G401 (cell line): ENCODE measurements around the gene CD300LD. TPM values are rescaled to one million over a fixed set of nuclear protein-coding genes. Genes with fewer than 3 reads are reported as not detected.

Experiments
- DNase-seq: peaks from one replicate; pipeline ENCODE4 v3.0.0-alpha.2; 2015; ENCODE audit warnings: low spot score
- in situ Hi-C: cut with HindIII; loops from 2 replicates; pipeline ENCODE4 v1.10.0; 2016; ENCODE audit warnings: low sequenced_read_pairs, mixed read lengths
- total RNA-seq: library from RNA; depleted of rRNA; stranded (reverse); fragments of >200 nt; shearing (Covaris generic); gene quantifications from 2 replicates; pipeline ENCODE4 v1.2.3, GENCODE V29; 2014

Gene CD300LD
- total RNA-seq, 1 experiment from 2014 or later, result not detected

DNA sequence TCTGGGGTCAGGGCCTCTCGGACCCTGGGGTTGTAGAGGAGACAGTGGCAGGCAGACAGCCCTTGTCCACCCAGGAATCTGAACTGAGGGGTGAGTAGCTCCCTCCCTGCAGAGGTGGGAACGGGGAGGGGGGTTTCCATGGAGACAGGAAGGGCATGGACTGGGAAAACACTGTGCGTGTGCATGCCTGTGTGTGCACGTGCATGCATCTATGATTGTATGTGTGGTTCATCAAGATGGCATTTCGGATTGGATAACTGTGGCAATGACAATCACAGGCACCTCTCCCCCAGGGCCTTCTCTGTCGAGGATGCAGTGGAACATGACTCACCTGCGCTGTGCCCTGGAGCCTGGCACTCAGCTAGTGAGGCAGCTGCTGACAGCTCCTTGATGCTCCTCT is 40.0 kb downstream of the CD300LD start:
- no peak for DNase-seq
- in situ Hi-C loops, result no loop called here

DNA sequence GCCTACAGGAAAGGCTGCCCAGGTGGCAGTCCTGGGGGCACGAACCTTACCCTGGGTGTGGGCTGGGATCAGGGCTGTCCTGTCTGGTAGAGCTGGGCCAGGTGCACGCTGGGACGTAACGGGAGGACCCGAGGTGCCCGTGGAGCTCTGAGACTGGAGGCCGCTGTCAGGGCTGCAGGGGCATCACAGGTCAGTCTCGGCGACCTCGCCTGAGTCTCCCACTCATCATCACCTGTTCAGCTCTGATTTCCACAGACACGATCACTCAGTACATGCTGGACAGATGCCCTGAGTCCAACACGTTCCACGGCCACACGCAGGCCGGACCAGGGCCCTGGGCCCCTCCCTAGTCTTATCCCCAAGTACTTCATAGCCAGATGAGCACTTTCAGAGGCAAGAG is 41.5 kb downstream of the CD300LD start:
- DNase-seq, result no peak
- in situ Hi-C loops, result no loop called here

DNA sequence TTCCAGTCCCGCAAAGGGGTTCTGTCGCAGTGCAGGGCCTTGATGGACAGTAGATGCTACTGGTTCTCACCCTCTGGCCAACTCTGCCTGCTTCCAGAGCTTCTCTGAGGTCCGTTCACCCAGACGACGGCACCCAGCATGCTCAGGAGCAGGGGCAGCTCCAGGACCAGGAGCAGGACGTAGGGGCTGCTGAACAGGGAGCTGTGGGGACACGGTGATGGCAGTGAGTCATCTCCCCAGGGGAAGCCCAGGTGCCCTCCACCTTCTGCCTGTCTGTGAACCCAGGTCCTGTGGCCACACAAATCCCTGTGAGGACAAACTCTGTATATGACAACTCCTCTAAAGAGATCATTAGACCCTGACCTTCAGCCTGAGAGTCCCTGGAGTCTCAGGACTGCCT is 42.7 kb downstream of the CD300LD start:
- in situ Hi-C loops, result no loop called here
- no peak for DNase-seq

DNA sequence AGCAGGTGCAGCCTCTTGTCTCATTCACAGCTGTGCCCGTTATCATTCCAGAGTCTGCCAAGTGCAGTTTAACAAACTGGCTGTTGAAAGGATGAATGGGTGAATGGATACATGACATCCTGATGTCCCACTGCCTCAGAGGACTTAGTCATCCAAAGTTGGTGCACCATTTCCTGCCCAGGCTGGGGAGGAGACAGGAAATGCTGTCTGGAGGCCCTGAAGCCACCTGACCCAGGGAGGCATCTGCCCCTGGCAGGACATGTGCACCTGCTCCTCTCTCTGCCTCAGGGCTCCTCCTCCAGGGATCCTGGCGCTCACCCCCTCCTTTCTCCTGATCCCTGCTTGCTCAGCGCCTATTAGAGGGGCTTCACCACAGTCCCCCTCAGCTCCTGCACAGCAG is 44.3 kb downstream of the CD300LD start:
- DNase-seq, result no peak
- in situ Hi-C loops, result no loop called here

DNA sequence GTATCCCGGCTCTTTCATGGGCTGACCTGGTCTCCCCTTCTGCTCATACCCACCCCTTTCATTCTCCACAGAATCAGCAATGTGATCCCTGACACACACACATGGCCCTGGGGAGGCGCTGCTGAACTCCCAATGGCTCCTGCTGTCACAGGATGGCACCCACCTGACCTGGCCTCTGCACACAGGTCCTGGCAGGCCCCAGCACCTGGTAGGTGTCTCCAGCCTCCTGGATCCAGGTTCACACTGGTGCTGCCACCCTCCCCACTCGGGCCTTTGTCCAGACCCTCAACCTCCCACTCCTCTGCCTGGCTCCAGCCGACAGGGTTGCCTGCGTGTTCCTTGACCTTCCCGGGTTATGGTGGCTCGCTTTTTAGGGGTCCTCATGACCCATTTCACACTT is 44.8 kb downstream of the CD300LD start:
- in situ Hi-C loops, result no loop called here
- DNase-seq, result no peak

DNA sequence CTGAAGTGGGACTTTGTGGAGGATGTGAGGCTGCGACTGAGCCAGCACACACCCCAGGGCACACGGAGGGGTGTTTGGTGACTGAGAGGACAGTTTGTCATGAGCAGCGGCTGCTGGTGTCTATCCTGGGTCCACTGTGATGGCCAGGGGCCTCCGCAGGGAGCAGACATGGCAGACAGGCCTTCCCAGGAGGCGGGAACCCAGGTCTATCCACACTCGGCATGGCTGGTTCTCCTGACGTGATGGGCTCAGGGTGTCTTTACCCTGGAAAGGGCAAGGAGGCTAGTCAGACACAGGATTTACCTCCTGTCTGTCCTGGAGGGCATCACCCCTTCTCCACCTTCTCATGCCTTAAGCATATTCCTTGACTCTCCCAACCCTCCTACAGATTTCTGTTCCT is 45.5 kb downstream of the CD300LD start:
- in situ Hi-C loops, result no loop called here
- DNase-seq, result no peak

DNA sequence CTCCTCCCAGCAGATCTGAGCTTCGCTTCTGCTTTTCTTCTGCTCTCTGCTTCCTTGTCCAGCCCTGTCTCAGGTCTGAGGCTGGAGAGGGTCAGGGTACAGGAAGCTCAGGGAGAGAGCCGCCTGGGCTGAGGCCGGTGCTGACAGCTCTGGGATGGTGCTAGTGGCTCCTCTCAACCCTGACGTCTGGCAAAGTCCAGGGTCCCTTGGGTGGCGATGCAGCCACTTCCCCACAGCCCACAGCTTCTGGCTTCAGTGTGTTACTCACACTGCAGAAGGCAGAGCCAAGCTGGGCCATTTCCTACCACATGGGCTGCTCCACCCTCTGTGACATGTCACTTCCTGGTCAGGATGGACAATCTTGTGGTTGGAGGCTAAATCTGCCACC is 46.2 kb downstream of the CD300LD start, which contains the start of gene CD300C:
Gene CD300C, minus strand, starts transcription at position 273 of the 388 bp plus-strand sequence. CDS start 333 bp downstream, outside the sequence.
- in situ Hi-C loops, result no loop called here
- DNase-seq, result no peak

DNA sequence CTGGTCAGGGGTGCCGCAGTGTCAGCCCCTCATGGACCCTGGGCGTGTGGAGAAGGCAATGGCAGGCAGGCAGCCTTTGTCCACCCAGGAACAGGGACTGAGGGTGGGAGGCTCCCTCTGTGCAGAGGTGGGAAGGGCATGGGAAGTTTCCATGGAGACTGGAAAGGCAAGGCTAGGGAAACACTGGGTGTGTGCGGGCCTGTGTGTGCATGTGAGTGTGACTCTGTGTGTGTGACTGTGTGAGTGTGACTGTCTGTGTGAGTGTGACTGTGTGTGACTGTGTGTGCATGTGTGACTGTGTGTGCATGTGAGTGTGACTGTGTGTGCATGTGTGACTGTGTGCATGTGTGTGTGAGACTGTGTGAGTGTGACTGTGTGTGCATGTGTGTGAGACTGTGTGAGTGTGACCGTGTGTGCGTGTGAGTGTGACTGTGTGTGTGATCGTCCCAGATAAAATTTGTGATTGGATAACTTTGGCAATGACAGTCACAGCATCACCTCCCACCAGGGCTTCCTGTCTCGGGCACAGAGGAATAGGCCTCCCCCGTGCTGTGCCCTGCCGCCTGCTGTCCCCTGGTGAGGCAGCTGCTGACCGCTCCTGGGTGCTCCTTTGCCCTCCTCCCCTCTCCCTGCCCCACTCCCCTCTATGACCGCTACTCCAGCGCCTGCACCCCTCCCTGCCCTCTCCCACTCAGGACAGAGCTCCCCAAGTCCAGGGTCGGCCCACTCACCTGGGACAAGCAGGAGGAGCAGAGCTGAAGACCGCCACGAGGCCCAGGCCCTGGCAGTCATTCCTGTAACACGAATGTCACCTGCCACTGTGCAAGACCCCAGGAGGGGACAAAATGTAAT is 46.9 kb downstream of the CD300LD start:
- no peak for DNase-seq
- in situ Hi-C loops, result no loop called here

DNA sequence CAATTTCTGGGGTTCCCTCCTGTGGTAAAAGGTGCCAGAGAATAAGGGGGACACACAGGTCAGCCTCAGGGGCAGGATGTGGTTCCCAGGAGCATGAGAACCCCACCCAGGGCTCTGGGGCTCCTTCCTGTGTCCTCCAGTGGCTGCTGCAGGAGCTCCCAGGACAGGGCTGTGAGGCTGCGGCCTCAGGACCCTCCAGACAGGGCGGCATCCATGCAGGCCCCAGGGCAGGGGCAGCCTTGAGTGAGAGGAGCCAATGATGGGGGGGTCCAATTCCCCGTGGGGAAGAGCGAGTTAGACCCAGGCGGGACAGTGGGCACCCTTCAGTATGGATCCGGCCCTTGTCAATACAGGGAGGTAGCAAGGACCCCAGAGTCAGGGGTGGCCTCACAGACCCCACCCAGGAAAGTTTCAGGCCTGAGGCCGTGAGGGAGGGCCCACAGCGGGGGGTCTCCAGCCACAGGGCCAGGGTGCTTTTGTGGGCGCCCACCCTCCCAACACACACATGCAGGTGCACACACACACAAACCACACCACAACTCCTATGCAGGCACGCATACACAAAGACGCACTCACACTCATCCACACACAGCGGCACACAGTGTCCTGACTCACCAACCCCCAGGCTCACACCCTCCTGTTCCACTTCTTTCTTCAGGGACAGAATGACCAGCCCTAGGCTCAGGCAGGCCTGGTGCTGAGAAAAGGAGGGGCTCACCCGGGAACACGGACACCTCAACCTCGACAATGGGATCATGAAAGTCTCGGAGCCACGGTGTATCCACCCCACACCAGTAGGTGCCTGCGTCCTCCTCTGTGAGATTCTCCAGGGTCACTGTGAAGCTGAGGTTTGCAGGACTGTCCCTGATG is 48.0 kb downstream of the CD300LD start:
- DNase-seq, result no peak
- in situ Hi-C loops, result no loop called here

DNA sequence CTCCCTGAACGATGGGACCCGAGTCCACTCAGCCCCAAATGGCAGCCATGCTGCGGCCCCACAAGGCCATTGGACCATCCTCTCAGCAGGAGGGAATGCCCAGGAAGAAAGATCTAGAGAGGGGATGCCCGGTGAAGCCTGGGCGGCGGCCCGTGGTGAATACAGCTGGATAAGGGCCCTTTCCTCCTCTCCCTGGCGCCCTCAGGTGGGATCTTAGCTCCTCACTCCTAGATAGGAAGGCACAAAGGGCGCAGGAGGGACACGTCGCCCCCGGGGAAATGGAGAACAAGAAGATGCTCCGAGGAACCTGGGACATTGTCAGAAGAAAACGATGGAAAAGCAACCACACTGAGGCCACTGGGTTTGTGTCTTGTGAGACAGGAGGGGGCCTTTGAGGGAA is 48.7 kb downstream of the CD300LD start:
- no peak for DNase-seq
- in situ Hi-C loops, result no loop called here

DNA sequence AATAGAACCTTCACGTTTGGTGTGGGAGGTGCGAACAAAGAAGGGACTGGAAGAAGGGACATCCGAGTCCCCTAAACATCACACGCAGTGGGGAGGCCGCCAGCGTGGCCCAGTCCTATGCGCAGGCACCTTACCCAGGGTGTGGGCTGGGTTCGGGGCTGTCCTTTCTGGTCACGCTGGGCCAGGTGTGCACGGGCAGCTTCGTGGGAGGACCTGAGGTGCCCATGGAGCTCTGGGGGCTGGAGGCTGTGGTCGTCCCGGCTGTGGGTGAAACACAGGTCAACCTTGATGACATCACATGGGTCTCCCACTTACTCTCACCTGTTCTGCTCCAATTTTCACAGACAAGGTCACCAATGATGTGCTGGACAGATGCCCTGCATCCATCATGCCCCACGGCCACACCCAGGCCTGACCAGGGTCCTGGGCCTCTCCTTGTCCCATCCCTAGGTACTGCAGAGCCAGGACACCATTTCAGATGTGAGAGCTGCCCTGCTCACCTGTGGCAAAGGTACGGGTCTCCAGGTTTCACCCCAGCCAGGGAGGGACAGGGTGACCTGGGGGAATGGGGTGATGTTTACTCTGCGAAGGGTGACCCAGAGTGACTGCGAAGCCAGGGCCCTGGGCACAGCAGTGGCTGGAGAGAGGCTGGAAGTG is 49.2 kb downstream of the CD300LD start:
- in situ Hi-C loops, result no loop called here
- no peak for DNase-seq

DNA sequence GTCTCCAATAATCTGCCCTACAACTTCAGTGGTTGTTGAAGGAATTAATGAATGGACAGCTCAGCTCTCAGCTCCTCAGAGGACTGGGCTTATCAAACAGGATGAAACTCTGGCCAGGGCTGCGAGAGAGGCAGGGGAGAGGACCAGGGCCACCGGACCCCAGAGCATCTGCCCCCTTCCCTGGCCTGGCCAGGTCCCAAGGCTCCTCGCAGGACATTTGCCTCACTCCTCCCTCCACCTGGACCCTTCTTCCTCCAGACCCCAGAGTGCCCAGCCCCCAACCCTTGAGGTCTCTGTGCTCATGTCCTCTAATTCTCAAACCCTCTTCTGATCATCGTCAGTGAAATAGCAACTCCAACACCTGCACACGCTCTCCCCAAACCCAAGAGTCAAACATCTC is 49.9 kb downstream of the CD300LD start:
- in situ Hi-C loops, result no loop called here
- no peak for DNase-seq

DNA sequence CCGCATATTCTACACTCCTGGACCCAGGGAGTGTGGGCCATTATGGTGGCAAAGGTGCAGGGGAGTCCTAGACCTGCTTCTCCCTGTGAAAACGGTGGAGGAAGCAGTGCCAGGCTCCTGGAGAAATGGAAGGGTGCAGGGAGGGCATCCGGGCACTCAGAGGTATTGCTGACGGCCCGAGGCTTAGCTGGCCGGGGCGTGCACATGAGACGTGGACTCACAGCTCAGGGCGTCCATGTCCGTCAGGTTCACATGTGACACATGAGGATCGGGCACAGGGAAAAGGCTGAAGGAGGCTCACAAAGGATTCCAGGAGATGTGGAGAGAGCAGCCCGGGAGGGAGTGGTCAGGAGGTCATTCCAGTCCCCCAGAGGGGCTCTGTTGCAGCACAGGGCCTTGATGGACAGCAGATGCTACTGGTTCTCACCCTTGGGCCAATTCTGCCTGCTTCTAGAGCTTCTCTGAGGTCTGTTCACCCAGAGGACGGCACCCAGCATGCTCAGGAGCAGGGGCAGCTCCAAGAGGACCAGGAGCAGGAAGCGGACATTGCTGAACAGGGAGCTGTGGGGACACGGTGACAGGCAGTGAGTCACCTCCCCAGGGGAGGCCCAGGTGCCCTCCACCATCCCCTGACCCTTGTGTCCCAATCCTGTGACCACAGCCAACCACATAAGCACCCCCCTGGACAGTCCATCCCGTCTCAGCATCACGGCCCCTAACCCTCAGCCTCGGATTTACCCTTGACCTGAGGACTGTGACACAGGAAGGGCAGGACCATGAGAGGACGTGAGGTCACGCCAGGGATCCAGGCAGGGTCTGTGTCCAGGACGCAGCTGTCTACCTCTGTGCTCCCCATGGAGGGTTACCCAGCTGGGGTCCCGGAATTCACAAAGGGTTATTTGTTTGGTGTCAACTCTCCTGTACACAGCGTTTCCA is 50.6 kb downstream of the CD300LD start:
- no peak for DNase-seq
- in situ Hi-C loops, result no loop called here

DNA sequence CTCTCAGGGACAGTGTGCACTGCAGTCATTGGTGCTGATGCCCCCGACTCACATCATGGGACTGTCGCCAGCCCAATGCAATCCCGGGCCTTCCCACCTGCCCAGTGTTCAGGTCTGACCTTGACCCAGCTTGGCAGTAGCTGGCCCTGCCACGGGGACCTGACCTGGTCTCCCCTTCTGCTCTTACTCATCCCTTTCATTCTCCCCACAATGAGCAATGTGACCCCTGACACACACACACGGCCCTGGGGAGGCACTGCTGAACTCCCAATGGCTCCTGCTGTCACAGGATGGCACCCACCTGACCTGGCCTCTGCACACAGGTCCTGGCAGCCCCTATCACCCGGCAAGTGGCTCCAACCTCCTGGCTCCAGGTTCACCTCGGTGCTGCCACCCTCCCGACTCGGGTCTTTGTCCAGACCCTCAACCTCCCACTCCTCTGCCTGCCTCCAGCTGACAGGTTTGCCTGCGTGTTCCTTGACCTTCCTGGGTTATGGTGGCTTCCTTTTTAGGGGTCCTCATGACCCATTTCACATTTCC is 52.7 kb downstream of the CD300LD start:
- in situ Hi-C loops, result no loop called here
- DNase-seq, result no peak

DNA sequence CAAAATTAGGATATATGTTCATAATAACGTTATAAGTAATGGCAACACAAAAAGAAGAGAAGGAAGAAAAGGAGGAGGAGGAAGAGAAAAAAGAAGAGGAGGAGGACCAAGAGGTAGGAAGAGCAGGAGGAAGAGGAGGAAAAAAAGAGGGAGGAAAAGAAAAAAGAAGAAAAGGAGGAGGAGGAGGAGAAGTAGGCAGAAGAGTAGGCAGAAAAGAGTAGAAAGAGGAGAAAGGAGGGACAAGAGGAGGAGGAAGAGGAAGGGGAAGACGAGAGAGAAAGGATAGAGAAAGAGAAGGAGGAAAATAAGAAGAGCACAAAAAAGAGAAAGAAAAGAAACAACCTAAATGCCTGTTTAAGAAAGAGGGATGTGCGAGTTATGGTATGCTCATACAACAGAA is 55.2 kb downstream of the CD300LD start:
- no peak for DNase-seq
- in situ Hi-C loops, result no loop called here

DNA sequence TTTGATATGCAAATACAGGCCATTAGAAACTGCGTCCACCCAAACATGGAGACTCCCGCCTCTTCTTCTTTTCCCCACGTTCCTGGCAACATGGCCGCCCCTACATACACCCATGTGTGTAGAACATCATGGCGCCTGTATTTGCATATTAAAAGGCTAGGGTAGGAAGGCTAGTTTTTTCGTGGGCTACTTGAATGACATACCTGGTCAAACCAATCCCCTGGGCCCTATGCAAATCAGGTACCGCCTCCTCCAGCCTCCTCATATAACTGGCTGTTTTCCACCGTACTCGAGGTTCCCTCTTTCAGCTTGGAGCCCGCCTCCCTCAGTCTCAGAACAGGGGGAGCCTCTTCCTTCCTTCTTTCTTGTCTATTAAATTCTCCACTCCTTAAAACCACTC is 60.0 kb downstream of the CD300LD start:
- in situ Hi-C loops, result no loop called here
- DNase-seq, result no peak

DNA sequence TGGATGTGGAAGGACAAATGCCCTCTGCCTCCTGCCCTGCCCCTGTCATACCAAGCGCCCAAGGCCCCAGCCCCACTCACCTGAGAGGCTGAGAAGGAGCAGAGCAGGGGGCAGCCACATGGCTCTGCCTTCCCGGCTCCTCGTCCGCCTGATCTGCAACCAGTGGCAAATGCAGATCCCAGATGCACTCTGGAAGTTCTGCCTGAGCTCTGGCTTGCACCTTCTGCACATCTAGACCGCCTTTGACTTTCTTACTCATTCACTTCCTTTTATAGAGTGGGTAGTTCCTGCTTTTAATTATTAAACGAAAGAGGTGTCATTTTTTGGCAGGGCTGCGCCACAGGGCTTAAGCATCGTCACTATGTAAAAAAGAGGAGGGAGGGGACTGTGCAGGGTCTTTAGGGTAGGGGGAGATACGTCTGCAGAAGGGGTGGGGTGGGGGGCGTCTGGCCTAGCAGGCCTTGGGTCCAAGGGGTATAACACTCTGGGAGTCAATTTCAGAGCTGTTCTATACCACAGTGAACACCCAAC is 60.8 kb downstream of the CD300LD start, which contains the start of gene CD300LB:
Gene CD300LB, minus strand, starts transcription at position 245 of the 531 bp plus-strand sequence. Its CDS starts 125 bp downstream, at position 120.
- no peak for DNase-seq
- in situ Hi-C loops, result no loop called here

DNA sequence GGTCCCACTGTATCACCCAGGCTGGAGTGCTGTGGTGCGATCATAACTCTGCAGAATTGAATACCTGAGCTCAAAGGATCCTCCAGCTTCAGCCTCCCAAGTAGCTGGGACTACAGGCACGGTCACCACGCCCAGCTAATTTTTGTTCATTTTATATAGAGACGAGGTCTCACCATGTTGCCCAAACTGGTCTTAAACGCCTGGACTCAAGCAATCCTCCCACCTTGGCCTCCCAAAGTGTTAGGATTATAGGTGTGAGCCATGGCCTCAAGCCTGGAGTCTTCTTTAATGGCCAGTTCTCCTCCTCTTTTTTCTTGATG is 61.3 kb downstream of the CD300LD start:
- DNase-seq, result no peak
- in situ Hi-C loops, result no loop called here
